Measurements from ENCODE around the gene PSMD3.

Gene PSMD3

DNA sequence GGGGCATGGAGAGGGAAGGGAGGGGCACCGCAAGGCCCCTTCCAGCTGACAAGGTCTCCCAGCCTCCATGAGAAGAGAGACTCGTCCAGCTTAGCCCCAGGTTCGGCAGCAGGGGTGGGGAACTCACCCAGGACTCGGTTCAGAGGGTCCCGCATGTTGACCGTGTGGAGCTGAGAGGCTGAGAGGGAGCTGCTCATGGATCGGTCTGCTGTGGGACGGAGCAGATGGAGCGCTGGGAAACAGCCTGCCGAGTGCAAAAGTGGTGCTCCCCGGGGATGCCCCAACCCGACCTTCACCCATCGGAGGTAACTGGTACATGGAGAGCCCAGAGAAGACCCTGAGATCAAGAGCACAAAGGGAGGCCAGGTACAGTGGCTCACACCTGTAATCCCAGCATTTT is 39.5 kb downstream of the PSMD3 start:
- no peak for DNase-seq (ENCODE audit: low read depth in 1 of 2, low spot score in 1 of 2)

- no peak for DNase-seq (ENCODE audit: low read depth in 1 of 2, low spot score in 1 of 2)
These were observed 40.9 kb downstream of the PSMD3 start for GRCh38 chr17:40021451-40021971.

DNA sequence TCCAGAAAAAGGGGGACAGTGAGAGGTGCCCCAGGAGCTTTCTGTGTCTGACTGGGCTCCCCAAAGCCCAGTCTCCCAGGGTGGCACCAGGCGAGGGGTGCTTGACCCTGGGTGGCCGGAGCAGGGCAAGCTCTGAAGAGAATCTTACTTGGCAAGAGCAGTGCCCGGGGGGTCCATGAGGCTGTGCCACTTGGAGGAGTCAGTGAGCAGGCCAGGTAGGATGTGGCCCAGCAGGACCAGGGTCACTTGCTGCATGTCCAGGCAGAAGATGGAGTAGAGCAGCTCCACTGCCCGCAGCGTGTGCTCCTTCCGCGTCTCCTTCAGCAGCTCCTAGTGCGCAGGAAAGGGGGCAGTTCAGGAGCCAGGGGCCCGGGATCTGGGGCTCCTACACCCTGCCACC is 41.9 kb downstream of the PSMD3 start:
- DNase-seq (ENCODE audit: low read depth in 1 of 2, low spot score in 1 of 2), result no peak

DNA sequence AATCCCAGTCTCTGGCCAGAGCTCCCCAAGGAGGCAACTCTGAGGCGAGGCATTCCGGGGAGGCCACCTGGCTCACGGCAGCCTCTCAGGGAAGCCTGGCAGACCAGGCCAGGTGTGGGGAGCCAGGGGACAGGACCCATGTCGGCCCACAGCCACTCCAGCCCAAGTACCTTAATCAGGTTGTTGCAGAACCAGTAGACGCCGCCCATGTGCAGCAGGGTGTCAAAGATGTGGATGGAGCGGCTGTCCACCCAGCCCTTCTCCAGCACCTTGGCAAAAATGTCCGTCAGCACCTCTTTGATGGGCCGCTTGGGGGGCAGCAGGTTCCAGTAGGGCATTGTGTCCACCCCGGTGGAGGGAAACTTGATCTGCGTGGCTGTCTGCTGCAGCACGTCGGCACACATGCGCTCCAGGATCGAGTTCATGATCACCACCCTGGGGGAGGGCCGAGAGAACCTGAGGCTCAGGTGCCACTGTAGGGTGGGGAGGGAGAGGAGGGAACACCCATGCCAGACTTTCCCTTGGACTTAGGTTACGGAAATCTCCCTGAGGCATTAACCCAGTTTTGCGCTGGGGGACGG is 42.4 kb downstream of the PSMD3 start:
- DNase-seq (ENCODE audit: low read depth in 1 of 2, low spot score in 1 of 2), result no peak

DNA sequence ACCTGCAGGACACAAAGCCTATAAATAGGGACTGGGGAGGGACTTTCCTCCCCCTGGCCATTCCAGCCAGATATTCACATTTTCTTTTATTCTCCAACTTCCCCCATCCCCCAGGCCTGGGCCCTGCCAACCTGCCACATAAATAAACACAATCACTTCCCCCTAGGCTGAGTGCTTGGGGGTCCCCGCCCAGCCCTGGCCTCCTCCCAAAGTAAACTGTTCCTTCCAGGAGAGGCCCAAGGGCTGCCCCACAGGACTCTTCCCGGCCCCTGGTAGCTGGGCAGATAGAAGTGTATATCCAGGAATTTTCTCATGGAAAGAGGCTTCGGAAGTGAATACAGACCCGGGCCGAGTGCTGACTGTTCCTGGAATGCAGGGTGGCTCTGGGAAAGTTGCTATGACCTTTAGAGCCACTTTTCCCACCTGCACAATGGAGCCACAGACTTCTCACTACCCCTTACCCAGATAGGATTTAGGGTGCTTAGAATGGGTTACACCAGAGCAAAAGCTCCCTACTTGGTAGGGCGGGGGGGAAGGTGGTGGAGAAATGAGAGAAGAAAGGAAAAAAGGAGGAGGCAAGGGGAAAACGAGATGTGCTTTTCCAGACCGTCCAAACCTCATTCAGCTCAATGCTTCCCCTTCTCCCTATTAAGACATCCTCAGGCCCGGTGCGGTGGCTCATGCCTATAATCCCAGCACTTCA is 43.1 kb downstream of the PSMD3 start:
- no peak for DNase-seq (ENCODE audit: low read depth in 1 of 2, low spot score in 1 of 2)

GRCh38 chr17:40024901-40025300 is 44.3 kb downstream of the PSMD3 start:
- DNase-seq (ENCODE audit: low read depth in 1 of 2, low spot score in 1 of 2), result no peak

DNA sequence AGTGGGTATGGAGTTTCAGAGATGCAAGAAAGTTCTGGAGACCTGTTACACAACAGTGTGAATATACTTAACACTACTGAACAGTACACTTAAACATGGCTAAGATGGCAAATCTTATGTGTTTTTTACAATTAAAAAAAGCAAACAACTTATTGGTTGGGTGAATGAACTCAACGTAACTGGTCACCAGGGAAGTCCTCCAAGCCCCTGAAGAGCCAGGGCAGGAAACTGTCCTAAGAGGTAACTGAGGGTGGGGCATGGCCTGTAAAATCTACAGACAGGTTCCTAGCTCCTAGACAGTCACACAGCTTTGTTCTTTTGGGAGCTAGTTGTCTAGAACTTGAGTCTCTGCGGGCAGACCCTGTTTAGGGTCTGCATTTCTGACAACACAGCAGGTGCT is 45.0 kb downstream of the PSMD3 start:
- DNase-seq (ENCODE audit: low read depth in 1 of 2, low spot score in 1 of 2), result no peak

GRCh38 chr17:40025991-40026815 is 45.6 kb downstream of the PSMD3 start:
- no peak for DNase-seq (ENCODE audit: low read depth in 1 of 2, low spot score in 1 of 2)

DNA sequence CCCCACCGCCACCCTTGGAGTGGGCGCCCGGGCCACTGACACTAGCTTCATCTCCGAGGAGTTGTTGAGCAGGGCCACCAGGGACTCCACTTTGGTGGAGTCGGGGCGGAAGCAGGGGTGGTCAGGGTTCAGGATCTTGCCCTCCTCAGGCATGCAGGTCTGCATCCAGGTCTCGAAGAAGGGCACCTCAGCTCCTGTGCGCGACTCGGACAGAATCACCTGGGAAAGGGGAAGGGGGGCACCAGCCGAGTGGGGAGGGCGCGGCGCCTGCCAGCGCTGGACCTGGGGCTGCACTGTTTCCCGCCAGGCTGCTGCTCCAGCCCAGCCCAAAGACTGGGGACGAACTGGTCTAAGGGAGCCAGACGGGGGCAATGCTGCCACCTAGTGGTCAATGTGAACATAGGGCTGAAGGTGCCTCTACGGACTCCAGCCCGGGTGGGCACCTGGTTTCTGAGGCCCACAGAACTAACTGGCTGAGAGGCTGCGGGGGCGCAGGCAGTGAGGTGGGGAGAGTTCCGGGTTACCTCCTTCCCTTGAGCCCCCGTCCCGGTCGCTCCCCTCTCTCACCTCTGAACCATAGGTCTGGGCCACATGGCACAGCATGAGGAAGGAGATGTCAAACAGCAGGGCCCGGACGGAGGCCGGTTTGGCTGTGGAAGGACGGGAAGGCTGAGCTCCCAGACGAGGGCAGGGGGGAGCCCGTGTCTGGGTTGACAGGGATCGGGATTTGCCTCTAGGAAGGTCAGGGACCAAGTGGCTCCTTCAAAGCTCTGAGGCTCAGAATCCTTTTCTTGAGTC is 46.4 kb downstream of the PSMD3 start:
- peak; percentile 57 to 71 for DNase-seq (ENCODE audit: low read depth in 1 of 2, low spot score in 1 of 2)

GRCh38 chr17:40027614-40028012 is 47.0 kb downstream of the PSMD3 start:
- DNase-seq (ENCODE audit: low read depth in 1 of 2, low spot score in 1 of 2), result no peak

GRCh38 chr17:40028595-40028994 is 48.0 kb downstream of the PSMD3 start:
- no peak for DNase-seq (ENCODE audit: low read depth in 1 of 2, low spot score in 1 of 2)

DNA sequence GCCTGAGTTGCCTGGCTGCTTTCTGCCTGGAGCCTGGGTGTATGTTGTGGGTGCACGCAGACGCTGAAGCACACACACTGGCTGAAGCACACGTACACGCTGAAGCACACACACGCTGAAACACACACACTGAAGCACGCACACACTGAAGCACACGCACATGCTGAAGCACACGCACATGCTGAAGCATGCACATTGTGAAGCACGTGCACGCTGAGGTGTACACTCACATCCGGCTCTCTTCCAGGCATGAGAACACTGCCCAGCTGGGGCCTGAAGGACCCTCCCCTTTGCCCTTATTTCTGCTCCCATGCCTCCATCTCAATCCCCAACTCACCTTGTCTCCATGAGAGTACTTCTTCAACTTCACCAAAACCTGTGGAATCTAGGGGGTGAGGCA is 51.1 kb downstream of the PSMD3 start:
- no peak for DNase-seq (ENCODE audit: low read depth in 1 of 2, low spot score in 1 of 2)

- DNase-seq (ENCODE audit: low read depth in 1 of 2, low spot score in 1 of 2), result no peak
These were observed 52.0 kb downstream of the PSMD3 start for GRCh38 chr17:40032322-40033320.

GRCh38 chr17:40033339-40033738 is 52.7 kb downstream of the PSMD3 start:
- DNase-seq (ENCODE audit: low read depth in 1 of 2, low spot score in 1 of 2), result no peak

DNA sequence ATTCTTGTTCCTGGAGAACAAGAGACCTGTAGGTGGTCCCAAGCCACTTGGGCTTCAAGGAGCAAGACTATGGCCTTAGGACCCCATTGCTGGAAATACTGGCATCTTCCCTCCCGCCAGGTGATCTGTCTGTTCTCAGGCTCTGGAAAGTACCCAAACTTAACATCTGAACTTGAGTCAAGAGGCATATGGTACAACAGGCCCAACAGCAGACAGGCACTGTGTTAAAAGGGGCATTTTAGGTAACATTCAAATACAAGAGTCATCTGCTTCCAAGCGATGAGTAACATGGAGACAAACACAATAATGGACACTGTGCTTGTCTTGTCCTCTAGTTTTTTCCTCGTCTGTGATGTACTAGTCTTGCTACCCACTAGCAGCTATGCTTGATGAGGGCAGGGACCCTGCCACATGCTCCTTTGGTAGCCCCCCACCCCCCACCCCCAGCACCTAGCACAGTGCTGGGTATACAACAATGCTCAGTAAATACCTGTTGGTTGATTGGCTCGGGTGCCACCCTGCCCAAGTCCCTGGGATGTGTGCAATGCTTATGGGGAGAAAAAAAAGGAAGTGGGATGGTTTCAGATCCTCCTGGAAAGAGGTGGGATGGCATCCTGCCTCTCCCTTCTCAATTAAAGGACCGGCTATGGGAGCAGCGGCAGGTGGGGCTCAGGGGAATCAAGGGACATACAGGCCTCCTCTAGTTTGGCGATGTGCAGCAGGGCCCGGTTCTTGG is 54.0 kb downstream of the PSMD3 start:
- DNase-seq (ENCODE audit: low read depth in 1 of 2, low spot score in 1 of 2), result no peak

DNA sequence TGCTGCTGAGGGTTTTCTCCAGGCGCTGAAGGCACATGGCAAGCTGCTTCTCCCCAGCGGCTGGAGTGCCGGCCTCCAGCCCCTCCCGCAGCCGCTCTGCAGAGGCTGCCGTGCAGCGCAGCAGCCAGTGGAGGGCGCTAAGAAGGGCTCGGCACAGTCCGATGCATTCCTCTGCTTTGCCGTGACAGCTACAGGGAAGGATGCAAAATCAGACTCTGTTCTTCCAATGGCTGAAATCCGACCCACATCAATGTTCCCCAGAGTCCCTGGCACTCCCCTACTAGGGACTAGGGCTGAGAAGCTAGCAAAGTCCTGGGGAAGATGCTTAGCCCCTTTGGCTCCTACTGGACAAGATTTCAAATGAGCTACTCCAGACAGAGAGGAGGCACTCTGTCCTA is 54.6 kb downstream of the PSMD3 start:
- DNase-seq (ENCODE audit: low read depth in 1 of 2, low spot score in 1 of 2), result no peak

- no peak for DNase-seq (ENCODE audit: low read depth in 1 of 2, low spot score in 1 of 2)
These were observed 58.4 kb downstream of the PSMD3 start for GRCh38 chr17:40038882-40039513.

- no peak for DNase-seq (ENCODE audit: low read depth in 1 of 2, low spot score in 1 of 2)
These were observed 60.6 kb downstream of the PSMD3 start for GRCh38 chr17:40041196-40041595.

Measured in activated CD4-positive, alpha-beta T cell treated with anti-CD3 and anti-CD28 coated beads, Interleukin-2, amount 50 U/mL, for 24 hours (primary cell).